GM19463 (cell line): ENCODE data around the gene CGGBP1.
A peak's percentile ranks its signal among the peaks of the same experiment; 100 is the strongest.

Source experiments
- ATAC-seq: cut with Tn5 transposase; IDR thresholded peaks from one replicate; pipeline ENCODE4 v1.9.1; 2021; ENCODE audit warnings: mild to moderate bottlenecking, moderate library complexity; ENCODE audit not compliant: unreplicated experiment

The CGGBP1 gene

GRCh38 chr3:88058581-88059379 lies at the start of gene CGGBP1, which contains the start of gene ZNF654:
Gene CGGBP1 (minus strand): TSS chr3:88059005. CDS start chr3:88055976, 3,029 bp downstream.
Gene ZNF654 (plus strand): TSS chr3:88059255. CDS start chr3:88059320, 65 bp downstream.
- peak; percentile 90 for ATAC-seq

DNA sequence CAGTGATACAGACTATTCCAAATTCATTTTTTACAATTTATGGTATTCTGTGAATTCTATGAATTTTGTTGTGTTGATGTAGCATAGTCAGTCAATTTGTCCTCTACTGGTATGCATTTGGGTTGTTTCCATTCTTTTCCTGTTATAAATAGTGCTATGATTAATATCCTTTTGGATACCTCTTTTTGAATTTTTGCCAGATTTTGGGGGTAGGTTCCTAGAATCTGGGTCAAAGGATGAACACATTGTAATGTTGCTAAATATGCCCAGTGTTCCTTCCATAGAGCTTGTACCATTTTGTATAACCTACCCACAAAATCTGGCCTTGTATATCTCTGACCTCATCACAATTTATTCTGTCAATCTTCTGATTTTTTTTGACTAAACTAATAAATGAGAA lies 46.5 kb upstream of the CGGBP1 start:
- ATAC-seq, result no peak

DNA sequence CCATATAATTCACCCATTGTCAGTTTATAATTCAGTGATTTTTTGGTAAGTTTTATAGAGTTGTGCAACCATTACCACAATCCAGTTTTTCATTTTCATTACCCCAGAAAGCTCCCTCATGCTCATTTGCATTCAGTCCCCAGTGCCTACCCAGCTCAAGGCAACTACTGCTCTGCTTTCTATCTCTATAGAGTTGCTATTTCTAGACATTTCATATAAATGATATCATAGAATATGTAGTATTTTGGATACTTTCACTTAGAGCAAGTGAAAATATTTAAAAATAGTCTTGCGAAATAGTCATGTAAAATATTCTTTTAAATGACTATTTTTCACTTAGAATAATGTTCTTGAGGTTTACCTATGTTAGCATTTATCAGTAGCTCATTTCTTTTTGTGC lies 42.3 kb upstream of the CGGBP1 start:
- peak; percentile 85 for ATAC-seq

- ATAC-seq, result no peak
These were observed 34.5 kb upstream of the CGGBP1 start for GRCh38 chr3:88093266-88093665.

GRCh38 chr3:88092270-88092669 lies 33.5 kb upstream of the CGGBP1 start:
- ATAC-seq, result no peak

DNA sequence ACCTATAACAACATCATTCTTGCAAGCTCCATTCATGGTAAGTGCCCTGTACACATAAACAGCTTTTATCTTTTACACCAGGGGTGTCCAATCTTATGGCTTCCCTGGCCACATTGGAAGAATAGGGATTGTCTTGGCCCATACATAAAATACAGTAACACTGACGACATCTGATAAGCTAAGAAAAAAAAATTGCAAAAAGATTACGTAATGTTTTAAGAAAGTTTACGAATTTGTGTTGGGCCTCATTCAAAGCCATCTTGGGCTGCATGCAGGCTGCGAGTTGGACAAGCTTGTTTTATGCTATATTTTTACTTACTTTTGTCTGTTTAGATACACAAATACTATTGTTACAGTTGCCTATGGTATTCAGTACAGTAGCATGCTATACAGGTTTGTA lies 31.9 kb upstream of the CGGBP1 start:
- no peak for ATAC-seq

GRCh38 chr3:88084097-88084501 lies 25.3 kb upstream of the CGGBP1 start:
- no peak for ATAC-seq

DNA sequence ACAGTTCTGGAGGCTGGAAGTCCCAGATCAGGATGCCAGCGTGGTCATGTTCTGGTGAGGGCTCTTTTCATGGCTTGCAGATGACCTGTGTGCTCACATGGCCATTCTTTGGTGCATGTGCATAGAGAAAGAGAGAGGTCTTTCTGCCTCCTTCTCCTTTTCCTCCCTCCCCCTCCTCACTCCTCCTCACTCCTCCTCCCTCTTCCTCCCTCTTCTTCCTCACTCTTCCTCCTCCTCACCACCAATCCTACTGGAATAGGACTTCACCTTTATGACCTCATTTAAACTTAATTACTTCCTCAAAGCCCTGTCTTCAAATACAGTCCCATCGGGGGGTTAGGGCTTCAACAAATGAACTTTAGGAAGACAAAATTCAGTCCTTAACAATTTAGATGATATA lies 24.0 kb upstream of the CGGBP1 start:
- ATAC-seq, result no peak

DNA sequence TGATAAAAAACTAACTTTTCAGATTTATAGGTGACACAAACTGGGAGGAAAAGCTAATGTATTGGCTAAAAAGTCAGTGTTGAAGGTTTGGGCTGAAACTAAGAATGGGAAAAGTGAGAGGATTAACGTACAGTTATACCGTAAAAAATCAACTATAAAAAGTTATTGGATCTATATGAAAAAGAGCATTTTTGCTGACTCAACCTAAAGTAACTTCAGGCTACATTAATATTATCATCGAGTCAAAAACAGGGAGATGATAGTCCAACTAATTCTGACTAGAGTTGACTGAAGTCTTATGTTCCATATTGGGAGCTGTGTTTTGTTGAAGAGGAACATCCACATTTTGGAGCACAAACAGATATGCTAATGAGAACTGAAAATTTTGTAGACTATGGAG lies 20.1 kb upstream of the CGGBP1 start:
- no peak for ATAC-seq

DNA sequence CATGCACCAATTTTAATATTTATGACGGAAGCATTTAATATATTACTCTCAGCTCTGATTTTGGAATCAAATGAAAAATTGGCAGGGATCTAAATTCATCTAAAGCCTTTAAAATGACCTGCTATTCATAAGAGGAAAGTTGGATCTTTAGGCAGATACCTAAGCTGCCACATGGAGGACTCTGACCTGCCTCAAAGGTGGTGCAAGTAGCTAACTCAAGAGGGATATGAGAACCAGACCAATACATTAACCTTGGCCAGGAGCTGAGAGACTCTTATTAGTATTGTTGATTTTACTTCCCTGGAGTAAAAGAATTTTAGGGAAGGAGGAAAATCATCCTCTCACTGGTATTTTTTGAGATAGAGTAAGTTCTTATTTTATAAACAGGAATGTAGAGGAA lies 17.9 kb upstream of the CGGBP1 start:
- no peak for ATAC-seq

- no peak for ATAC-seq
These were observed 16.7 kb upstream of the CGGBP1 start for GRCh38 chr3:88075497-88075896.

GRCh38 chr3:88075072-88075471 lies 16.3 kb upstream of the CGGBP1 start:
- ATAC-seq, result no peak

GRCh38 chr3:88061746-88062145 lies 2.9 kb upstream of the CGGBP1 start:
- no peak for ATAC-seq

DNA sequence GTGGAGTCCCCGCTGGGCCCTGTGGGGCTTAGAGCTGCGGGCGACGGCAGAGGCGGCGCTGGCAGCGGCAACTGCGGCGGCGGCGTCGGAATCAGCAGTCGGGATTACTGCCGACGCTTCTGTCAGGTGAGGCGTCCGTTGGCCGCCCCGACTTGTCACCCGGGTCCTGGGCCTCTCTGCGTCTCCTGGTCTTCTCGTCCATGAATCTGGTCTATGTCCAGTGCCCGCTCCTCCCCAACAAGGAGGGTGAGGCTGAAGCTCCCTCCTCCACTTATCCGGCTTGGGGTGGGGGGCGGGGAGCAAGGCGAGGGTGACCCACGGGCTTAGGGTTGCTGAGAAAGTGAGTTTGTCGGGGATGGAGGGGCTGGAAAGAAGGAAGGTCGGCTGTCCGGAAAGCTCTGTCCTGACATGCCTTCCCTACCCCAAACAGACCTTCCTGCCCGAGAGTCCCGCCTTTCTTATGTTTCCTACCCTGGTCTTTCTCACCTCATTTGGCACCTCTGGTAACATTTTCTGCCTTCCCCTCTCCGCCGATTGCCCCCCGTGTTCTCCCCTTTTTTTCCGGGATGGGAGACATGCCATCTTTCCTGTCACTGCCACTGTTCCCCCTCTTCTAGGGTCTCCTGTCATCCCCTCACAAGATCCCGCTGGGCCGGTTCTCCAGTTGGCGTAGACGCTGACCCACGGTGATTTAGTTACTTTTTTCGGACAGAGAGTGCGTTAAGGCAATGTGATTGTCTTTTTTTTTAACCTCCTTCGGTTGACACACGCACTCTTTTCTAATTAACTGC lies 770 bp upstream of the CGGBP1 start:
- ATAC-seq, result peak; percentile 3

DNA sequence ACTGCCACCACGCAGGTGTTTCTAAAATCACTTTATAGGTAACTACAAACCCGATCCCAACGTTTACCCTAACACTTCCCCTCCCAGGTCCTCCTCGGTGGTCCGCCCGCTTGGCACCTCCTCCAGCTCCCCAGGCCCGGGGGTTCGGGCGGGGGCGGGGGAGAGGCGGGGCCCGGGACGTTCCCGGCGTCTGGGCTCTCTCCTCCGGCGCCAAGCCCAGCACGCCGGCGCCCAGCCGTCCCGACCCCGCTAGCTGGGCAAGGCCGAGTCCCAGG lies 562 bp downstream of the CGGBP1 start:
- ATAC-seq, result peak; percentile 19

- ATAC-seq, result no peak
These were observed 1.0 kb downstream of the CGGBP1 start for GRCh38 chr3:88057630-88058305.

- ATAC-seq, result no peak
These were observed 12.0 kb downstream of the CGGBP1 start for GRCh38 chr3:88046766-88047165.

DNA sequence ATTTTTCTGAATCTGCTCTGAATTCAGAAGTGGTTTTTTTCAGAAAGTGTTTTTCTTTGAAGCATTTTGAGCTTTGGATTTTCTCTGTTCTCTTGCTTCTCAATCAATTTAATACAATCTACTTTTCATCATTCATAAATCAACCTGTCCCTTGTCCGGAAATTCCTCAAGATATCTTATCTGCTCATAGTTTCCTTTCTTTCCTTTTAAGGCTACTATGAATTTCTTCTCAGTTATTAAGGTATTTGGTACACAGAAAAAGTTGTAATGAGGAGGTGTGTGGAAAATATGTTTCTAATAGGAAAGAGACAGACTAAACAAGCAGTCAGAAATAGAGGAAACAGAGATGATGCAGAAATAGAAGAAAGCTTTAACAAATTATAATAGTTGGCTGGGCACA lies 14.4 kb downstream of the CGGBP1 start:
- ATAC-seq, result no peak

- ATAC-seq, result no peak
These were observed 17.8 kb downstream of the CGGBP1 start for GRCh38 chr3:88041005-88041404.

GRCh38 chr3:88040529-88040928 lies 18.3 kb downstream of the CGGBP1 start:
- no peak for ATAC-seq

DNA sequence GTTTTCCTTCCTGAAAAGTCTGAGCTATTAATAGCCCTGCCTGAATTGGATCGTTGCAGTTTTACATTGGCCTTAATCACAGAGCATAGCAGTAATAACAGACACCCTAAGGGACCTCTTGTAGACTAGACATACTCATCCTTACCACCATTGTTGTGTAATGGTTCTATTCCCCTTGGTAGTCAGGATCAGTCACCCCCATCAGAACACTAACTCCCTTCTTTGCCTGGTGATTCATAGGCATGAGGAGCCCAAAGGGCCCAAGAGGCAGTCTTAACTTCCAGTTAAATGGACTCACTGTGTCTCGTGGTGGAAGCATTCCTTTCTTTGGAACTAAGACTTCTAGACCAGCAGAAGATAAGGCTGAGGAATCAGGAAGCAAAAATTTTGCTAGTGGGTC lies 20.2 kb downstream of the CGGBP1 start:
- ATAC-seq, result no peak

GRCh38 chr3:88036221-88036620 lies 22.6 kb downstream of the CGGBP1 start:
- no peak for ATAC-seq
